Endodermal cell (in vitro differentiated cells): ENCODE measurements around the gene CHGA. TPM values are rescaled to one million over a fixed set of nuclear protein-coding genes. Genes with fewer than 3 reads are reported as not detected.

Experiments
- DNase-seq: peaks from one replicate; pipeline ENCODE4 v3.0.0-alpha.2; 2017
- H3K27ac ChIP-seq: 2 replicates; pipeline ENCODE4 v1.5.1; 2013; ENCODE audit warnings: mild to moderate bottlenecking, low read depth, low read length, moderate library complexity
- H3K27me3 ChIP-seq: 2 replicates; pipeline ENCODE4 v1.6.1; 2013; ENCODE audit warnings: mild to moderate bottlenecking, low read length, moderate library complexity; ENCODE audit not compliant: insufficient read depth, control insufficient read depth, poor library complexity, severe bottlenecking
- H3K36me3 ChIP-seq: 2 replicates; pipeline ENCODE4 v1.7.0; 2013; ENCODE audit warnings: mild to moderate bottlenecking, low read length, moderate library complexity; ENCODE audit not compliant: control insufficient read depth, insufficient read depth
- H3K4me1 ChIP-seq: one replicate; pipeline ENCODE4 v1.7.0; 2013; ENCODE audit warnings: low read length; ENCODE audit not compliant: control insufficient read depth, insufficient read depth
- H3K4me3 ChIP-seq: 2 replicates; pipeline ENCODE4 v1.5.1; 2013; ENCODE audit warnings: mild to moderate bottlenecking, low read length, moderate library complexity
- H3K9ac ChIP-seq: 2 replicates; pipeline ENCODE4 v1.6.1; 2013; ENCODE audit warnings: mild to moderate bottlenecking, low read length, moderate library complexity; ENCODE audit not compliant: poor library complexity, severe bottlenecking; ENCODE audit errors: extremely low read depth
- H3K9me3 ChIP-seq: 2 replicates; pipeline ENCODE4 v1.6.1; 2013; ENCODE audit warnings: mild to moderate bottlenecking, low read length, moderate library complexity; ENCODE audit not compliant: control insufficient read depth
- H3K27ac Mint-ChIP-seq: 2 replicates; pipeline ENCODE4 v1.8.0; 2020; ENCODE audit warnings: mixed read lengths
- H3K27me3 Mint-ChIP-seq: 2 replicates; pipeline ENCODE4 v1.8.0; 2021; ENCODE audit warnings: mild to moderate bottlenecking, mixed read lengths; ENCODE audit not compliant: insufficient read depth
- H3K36me3 Mint-ChIP-seq: 2 replicates; pipeline ENCODE4 v1.8.0; 2020; ENCODE audit warnings: low read depth, mixed read lengths
- H3K4me1 Mint-ChIP-seq: 2 replicates; pipeline ENCODE4 v1.8.0; 2020; ENCODE audit warnings: mixed read lengths
- H3K4me3 Mint-ChIP-seq: 2 replicates; pipeline ENCODE4 v1.8.0; 2020; ENCODE audit warnings: mild to moderate bottlenecking, moderate library complexity, mixed read lengths
- H3K9me3 Mint-ChIP-seq: 2 replicates; pipeline ENCODE4 v1.8.0; 2020; ENCODE audit warnings: mild to moderate bottlenecking, mixed read lengths
- WGBS, 2 experiments: methylation state at CpG; one replicate each; pipeline versions ENCODE4 v1.1.5 to v1.1.7; 2013; ENCODE audit warnings: missing lambda C conversion rate in 2 of 2, mixed read lengths in 1 of 2; ENCODE audit not compliant: insufficient coverage in 1 of 2, insufficient read length in 1 of 2; 5-methylcytosine and 5-hydroxymethylcytosine counted together
- total RNA-seq, 2 donors: library from RNA; stranded (reverse); fragmentation: NEBNext Ultra II Directional in 1 of 2; extraction: Animal tissue kit (Norgen Biotek cat#: 25700) in 1 of 2; gene quantifications; 2 replicates in 1 of 2; 3 replicates in 1 of 2; pipeline ENCODE4 v1.2.1, GENCODE V29; 2021
- TF ChIP-seq, protein P1 (sequence below): fragments of 200-600 bp; sonication (generic); conservative IDR thresholded peaks from 2 replicates; pipeline ENCODE4 v1.5.0; 2021; ENCODE audit warnings: antibody characterized with exemption, mild to moderate bottlenecking

The CHGA gene
- total RNA-seq, 2 donors from 2014 or later = 4.6 TPM

DNA sequence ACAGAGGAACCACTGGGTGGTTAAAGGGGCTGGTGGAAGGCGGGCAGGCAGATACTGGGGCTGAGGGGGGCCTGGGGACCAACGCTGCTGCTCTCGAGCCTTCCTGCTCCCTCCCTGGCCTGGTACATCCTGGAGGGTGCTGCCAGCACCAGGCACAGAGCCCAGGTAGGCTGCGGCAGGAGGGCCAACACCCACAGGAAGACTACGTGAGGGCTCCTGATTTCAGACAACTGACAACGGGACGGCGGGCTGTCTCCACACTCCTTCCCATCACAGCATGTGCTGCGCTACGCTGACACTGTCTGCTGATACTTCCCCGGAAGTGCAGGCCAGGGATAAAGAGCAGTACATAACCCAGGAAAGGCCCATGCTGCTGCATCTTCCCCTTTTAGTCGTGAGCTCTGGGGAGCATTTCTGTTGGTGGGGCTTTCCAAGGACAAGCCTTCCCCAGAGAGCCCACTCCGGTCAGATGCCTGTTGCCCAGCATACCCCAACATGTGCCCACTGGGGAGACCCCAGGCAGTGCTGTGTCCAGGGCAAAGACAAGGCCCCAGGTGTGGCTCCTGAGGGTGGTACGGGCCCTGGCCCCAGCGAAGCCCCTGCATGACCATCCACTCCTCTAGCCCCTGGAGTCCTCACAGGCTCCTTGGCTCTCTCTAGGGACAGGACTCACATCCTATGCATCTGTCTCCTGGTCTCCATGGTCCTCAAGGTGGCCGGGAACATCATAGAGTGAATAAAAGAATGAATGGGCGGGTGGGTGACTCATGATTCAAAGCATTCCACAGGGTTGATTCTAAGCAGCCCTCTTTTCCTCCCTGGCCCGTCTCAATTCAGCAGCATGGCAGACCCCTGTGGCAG lies 38.0 kb downstream of the CHGA start:
- Histone ChIP-seq H3K27ac (no peak overlapping the region), H3K9ac (no peak overlapping the region), H3K4me1 (no peaks in the 10 kb centered on the region), H3K36me3 (no peaks in the 10 kb centered on the region), H3K4me3 (no peak overlapping the region), H3K27me3 (no peaks in the 10 kb centered on the region), H3K9me3 (peaks cover 9% of the 10 kb centered on the region)
- no peak for DNase-seq
- Mint-ChIP-seq H3K27ac (no peak overlapping the region), H3K9me3 (peaks cover 10% of the 10 kb centered on the region), H3K27me3 (no peaks in the 10 kb centered on the region), H3K4me1 (peaks cover 13% of the 10 kb centered on the region), H3K36me3 (peaks cover 4% of the 10 kb centered on the region), H3K4me3 (no peak overlapping the region)
- 92 to 98% methylated on average over 12 to 18 of the region's 18 CpGs for WGBS, 2 experiments
- TF ChIP-seq, protein P1, sequence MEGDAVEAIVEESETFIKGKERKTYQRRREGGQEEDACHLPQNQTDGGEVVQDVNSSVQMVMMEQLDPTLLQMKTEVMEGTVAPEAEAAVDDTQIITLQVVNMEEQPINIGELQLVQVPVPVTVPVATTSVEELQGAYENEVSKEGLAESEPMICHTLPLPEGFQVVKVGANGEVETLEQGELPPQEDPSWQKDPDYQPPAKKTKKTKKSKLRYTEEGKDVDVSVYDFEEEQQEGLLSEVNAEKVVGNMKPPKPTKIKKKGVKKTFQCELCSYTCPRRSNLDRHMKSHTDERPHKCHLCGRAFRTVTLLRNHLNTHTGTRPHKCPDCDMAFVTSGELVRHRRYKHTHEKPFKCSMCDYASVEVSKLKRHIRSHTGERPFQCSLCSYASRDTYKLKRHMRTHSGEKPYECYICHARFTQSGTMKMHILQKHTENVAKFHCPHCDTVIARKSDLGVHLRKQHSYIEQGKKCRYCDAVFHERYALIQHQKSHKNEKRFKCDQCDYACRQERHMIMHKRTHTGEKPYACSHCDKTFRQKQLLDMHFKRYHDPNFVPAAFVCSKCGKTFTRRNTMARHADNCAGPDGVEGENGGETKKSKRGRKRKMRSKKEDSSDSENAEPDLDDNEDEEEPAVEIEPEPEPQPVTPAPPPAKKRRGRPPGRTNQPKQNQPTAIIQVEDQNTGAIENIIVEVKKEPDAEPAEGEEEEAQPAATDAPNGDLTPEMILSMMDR = no peak

DNA sequence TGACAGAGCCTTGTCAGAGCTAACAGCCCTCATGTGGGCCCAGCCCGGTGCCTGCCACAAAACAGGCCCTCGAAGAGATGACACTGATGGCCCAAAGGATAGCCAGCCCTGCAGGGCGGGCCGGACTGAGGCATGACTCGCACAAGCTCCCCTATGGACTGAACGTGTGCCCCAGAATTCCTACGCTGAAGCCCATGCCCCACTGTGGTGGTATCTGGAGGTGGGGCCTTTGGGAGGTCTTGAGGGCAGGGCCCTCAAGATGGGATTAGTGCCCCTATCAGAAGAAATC lies 38.6 kb downstream of the CHGA start:
- Histone ChIP-seq H3K9ac (no peak overlapping the region), H3K36me3 (no peaks in the 10 kb centered on the region), H3K27ac (no peak overlapping the region), H3K9me3 (peaks cover 9% of the 10 kb centered on the region), H3K27me3 (no peaks in the 10 kb centered on the region), H3K4me1 (no peaks in the 10 kb centered on the region), H3K4me3 (no peak overlapping the region)
- WGBS, 2 experiments = 93 to 98% methylated on average over 7 of the region's 7 CpGs
- DNase-seq = no peak
- H3K27me3 Mint-ChIP-seq = no peaks in the 10 kb centered on the region
- peaks cover 10% of the 10 kb centered on the region for H3K9me3 Mint-ChIP-seq
- TF ChIP-seq, protein P1 = no peak
- H3K4me1 Mint-ChIP-seq = peaks cover 13% of the 10 kb centered on the region
- H3K4me3 Mint-ChIP-seq = no peak overlapping the region
- no peak overlapping the region for H3K27ac Mint-ChIP-seq
- peaks cover 4% of the 10 kb centered on the region for H3K36me3 Mint-ChIP-seq

DNA sequence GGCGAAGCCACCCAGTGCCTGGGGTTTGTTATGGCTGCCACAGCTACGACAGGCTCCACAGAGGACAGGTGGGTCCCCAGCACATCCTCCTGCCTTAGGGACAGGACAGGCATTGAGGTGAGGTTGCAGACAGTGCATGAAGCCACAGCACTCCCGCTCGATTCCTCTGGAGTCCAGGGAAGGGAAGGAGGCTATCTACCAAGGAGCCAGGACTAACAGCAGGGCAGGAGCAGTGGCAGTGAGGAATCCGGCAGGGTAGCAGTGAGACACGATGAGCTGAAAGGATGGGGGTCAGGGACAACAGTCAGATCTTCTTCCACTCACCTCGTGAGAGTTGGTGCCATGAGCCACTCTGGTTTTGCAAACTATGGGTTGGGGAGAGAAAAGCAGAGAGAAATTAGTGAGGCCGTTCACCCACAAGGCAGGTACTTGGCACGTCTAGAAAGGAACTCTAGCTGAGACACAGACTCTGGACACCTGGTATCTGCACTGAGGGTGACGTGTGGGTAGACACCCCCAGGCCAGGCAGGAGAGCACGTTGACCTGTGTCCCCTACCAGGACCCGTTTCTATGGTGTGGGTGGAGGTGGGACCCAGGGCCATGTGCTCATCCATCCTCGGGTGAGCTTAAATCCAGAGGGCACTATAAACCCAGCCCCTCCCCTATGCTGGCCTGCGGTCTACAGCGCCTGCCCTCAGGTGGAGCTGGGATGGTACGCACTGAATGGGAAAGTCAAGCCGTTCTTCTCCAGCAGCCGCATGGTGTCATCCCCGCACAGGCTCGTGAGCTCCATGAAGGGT lies 39.3 kb downstream of the CHGA start:
- Mint-ChIP-seq H3K4me1 (peaks cover 13% of the 10 kb centered on the region), H3K9me3 (peaks cover 10% of the 10 kb centered on the region), H3K27me3 (no peaks in the 10 kb centered on the region), H3K4me3 (no peak overlapping the region), H3K36me3 (peaks cover 4% of the 10 kb centered on the region), H3K27ac (no peak overlapping the region)
- Histone ChIP-seq H3K27ac (no peak overlapping the region), H3K4me3 (no peak overlapping the region), H3K9ac (no peak overlapping the region), H3K4me1 (no peaks in the 10 kb centered on the region), H3K27me3 (no peaks in the 10 kb centered on the region), H3K9me3 (peaks cover 9% of the 10 kb centered on the region), H3K36me3 (no peaks in the 10 kb centered on the region)
- DNase-seq = no peak
- 95 to 96% methylated on average over 11 to 20 of the region's 20 CpGs for WGBS, 2 experiments
- TF ChIP-seq, protein P1 = no peak
